ENCODE measurements around the gene ASB6.

DNA sequence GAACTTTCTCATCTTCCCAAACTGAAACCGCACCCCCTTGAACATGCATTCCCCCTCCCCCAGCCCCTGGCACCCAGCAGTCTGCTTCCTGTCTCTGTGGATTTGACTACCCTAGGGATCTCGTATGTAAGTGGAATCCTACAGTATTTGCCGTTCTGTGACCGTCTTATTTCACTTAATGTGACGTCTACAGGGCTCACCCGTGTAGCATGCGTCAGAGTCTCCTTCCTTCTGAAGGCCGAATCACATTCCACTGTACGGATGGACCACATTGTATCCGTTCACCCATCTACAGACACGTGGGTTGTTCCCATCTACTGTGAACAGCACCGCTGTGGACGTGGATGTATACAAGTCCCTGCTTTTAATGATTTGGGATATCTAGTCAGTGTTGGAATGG is 28.0 kb upstream of the ASB6 start:
- TF ChIP-seq, protein P1, sequence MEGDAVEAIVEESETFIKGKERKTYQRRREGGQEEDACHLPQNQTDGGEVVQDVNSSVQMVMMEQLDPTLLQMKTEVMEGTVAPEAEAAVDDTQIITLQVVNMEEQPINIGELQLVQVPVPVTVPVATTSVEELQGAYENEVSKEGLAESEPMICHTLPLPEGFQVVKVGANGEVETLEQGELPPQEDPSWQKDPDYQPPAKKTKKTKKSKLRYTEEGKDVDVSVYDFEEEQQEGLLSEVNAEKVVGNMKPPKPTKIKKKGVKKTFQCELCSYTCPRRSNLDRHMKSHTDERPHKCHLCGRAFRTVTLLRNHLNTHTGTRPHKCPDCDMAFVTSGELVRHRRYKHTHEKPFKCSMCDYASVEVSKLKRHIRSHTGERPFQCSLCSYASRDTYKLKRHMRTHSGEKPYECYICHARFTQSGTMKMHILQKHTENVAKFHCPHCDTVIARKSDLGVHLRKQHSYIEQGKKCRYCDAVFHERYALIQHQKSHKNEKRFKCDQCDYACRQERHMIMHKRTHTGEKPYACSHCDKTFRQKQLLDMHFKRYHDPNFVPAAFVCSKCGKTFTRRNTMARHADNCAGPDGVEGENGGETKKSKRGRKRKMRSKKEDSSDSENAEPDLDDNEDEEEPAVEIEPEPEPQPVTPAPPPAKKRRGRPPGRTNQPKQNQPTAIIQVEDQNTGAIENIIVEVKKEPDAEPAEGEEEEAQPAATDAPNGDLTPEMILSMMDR (IDR thresholded peaks at IDR 0.05): no peak
- TF ChIP-seq POLR2A (IDR thresholded peaks at IDR 0.05): no peak

Measured in thyroid gland (tissue), 4 donors.